Endothelial cell of umbilical vein (primary cell): ENCODE data around the gene SLIRP.

Source experiments
- EZH2 ChIP-seq: IDR thresholded peaks from 2 replicates; pipeline ENCODE4 v1.6.1; 2012; ENCODE audit warnings: borderline replicate concordance, low read depth, mild to moderate bottlenecking, moderate library complexity, low read length, inconsistent platforms; ENCODE audit not compliant: severe bottlenecking
- FOS ChIP-seq: IDR thresholded peaks from 2 replicates; pipeline ENCODE4 v1.6.1; 2011; ENCODE audit warnings: mild to moderate bottlenecking, low read length, moderate library complexity, borderline replicate concordance; ENCODE audit not compliant: insufficient read depth
- GATA2 ChIP-seq: IDR thresholded peaks from 2 replicates; pipeline ENCODE4 v1.7.0; 2011; ENCODE audit warnings: low read depth, mild to moderate bottlenecking, moderate library complexity, mixed read lengths, low read length; ENCODE audit not compliant: insufficient read length, insufficient read depth
- JUN ChIP-seq: IDR thresholded peaks from 2 replicates; pipeline ENCODE4 v1.6.1; 2011; ENCODE audit warnings: borderline replicate concordance, low read depth; ENCODE audit not compliant: insufficient read length, insufficient read depth
- MYC ChIP-seq: IDR thresholded peaks from one replicate; pipeline ENCODE4 v1.6.1; 2011; ENCODE audit warnings: mild to moderate bottlenecking, low read depth, low read length
- POLR2A ChIP-seq: IDR thresholded peaks from 2 replicates; pipeline ENCODE4 v1.6.1; 2012; ENCODE audit warnings: low read depth, mild to moderate bottlenecking, control low read depth, low read length
- POLR2AphosphoS5 ChIP-seq: IDR thresholded peaks from 2 replicates; pipeline ENCODE4 v1.6.1; 2012; ENCODE audit warnings: low read depth, mild to moderate bottlenecking, control low read depth, low read length, moderate library complexity; ENCODE audit not compliant: insufficient read depth
- TF ChIP-seq, protein P1 (sequence below), 2 donors: IDR thresholded peaks; 1 replicate in 1 of 2; 2 replicates in 1 of 2; pipeline ENCODE4 v1.5.1; 2011; ENCODE audit warnings: low read length in 2 of 2, mild to moderate bottlenecking in 2 of 2, moderate library complexity in 2 of 2, control low read depth in 1 of 2, inconsistent platforms in 1 of 2, low read depth in 1 of 2; ENCODE audit not compliant: insufficient read depth in 1 of 2; ENCODE audit errors: extremely low read depth in 1 of 2
- TF ChIP-seq, protein P2 (sequence below): IDR thresholded peaks from 2 replicates; pipeline ENCODE4 v1.6.1; 2011; ENCODE audit not compliant: insufficient read depth, insufficient read length

DNA sequence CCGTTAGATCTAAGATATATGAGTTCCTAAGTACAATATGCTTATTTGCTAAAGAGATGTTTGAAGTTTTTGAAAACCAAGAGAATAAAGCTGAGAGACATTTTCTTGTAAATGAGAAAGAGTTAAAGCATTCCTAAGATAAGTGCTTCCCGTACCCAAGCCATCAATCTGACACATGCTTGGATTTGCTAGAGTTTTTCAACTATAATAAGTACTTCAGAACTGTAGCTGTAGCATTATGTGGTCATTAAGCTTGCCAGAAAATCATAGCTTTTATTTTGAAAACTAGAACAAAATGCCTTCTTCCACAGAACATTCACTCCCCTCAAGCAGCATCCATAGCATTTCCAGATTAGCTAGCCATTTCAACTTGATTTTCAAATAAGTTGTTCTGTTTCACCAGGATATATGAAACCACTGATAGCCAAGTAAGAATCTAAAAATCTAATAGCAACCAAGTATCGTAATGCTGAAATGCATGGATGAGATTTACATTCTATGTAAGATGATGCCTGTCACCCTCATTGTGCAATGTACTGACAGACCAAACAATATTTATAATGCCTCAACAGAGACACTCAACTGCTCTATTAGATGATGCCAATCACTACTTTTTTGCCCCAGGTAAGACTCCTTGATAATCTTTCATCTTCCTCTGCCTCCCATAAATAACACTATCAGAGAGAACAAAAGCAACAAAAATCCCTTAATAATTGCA, 45.1 kb downstream of the SLIRP start:
- TF ChIP-seq, protein P1, sequence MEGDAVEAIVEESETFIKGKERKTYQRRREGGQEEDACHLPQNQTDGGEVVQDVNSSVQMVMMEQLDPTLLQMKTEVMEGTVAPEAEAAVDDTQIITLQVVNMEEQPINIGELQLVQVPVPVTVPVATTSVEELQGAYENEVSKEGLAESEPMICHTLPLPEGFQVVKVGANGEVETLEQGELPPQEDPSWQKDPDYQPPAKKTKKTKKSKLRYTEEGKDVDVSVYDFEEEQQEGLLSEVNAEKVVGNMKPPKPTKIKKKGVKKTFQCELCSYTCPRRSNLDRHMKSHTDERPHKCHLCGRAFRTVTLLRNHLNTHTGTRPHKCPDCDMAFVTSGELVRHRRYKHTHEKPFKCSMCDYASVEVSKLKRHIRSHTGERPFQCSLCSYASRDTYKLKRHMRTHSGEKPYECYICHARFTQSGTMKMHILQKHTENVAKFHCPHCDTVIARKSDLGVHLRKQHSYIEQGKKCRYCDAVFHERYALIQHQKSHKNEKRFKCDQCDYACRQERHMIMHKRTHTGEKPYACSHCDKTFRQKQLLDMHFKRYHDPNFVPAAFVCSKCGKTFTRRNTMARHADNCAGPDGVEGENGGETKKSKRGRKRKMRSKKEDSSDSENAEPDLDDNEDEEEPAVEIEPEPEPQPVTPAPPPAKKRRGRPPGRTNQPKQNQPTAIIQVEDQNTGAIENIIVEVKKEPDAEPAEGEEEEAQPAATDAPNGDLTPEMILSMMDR (IDR thresholded peaks at IDR 0.05; ENCODE audit: extremely low read depth in 1 of 2, insufficient read depth in 1 of 2, low read depth in 1 of 2, low read length in 2 of 2): no peak
- no peak for TF ChIP-seq POLR2AphosphoS5
- no peak for TF ChIP-seq EZH2
- no peak for TF ChIP-seq POLR2A
- TF ChIP-seq MYC: no peak
- TF ChIP-seq, protein P2, sequence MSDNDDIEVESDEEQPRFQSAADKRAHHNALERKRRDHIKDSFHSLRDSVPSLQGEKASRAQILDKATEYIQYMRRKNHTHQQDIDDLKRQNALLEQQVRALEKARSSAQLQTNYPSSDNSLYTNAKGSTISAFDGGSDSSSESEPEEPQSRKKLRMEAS: no peak
- TF ChIP-seq GATA2: no peak
- TF ChIP-seq JUN: no peak
- no peak for TF ChIP-seq FOS
